Measurements from ENCODE around the gene BUB1. TPM values are rescaled to one million over a fixed set of nuclear protein-coding genes. Genes with fewer than 3 reads are reported as not detected.

The BUB1 gene
- total and polyA plus RNA-seq, 7 donors: 0.06 to 0.69 (median 0.17) TPM

DNA sequence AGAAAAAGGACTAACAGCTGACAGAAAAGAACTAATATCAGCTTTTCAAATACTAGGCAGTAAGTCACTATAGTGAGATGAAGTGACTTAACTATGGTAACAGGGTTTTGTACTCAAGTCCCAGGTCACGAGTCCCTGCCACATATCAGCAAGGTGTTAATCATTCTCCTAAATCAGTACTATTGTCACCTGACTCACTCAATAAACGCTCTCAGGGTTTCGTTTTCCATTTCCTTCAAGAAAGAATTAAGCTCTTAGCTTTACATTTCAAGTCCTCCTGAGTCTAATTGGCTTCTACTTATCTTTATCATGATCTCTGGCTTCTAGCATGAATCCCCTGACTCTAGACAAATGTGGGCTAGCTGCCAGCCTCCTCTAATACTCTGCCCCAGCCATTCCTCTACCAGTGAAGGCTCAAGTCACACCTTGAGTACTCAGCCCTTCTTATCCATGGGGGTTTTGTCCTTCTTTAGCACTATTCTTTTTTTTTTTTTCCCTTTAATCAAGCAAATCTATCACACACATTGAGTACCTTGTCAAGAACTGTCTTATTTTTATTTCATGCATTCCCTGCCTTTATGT is 20.0 kb downstream of the BUB1 start:
- intact Hi-C loops (cut with DNase I): no loop called here
- no peak overlapping the region for H3K4me3 ChIP-seq
- H3K4me1 ChIP-seq: peaks cover 15% of the 10 kb centered on the region
- TF ChIP-seq, protein P1, sequence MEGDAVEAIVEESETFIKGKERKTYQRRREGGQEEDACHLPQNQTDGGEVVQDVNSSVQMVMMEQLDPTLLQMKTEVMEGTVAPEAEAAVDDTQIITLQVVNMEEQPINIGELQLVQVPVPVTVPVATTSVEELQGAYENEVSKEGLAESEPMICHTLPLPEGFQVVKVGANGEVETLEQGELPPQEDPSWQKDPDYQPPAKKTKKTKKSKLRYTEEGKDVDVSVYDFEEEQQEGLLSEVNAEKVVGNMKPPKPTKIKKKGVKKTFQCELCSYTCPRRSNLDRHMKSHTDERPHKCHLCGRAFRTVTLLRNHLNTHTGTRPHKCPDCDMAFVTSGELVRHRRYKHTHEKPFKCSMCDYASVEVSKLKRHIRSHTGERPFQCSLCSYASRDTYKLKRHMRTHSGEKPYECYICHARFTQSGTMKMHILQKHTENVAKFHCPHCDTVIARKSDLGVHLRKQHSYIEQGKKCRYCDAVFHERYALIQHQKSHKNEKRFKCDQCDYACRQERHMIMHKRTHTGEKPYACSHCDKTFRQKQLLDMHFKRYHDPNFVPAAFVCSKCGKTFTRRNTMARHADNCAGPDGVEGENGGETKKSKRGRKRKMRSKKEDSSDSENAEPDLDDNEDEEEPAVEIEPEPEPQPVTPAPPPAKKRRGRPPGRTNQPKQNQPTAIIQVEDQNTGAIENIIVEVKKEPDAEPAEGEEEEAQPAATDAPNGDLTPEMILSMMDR (IDR thresholded peaks at IDR 0.05): no peak
- no peaks in the 10 kb centered on the region for H3K27me3 ChIP-seq (ENCODE audit: insufficient read depth in 3 of 3, low read length in 2 of 3)
- no peaks in the 10 kb centered on the region for H3K36me3 ChIP-seq (ENCODE audit: insufficient read depth in 1 of 2, low read depth in 1 of 2)
- no peaks in the 10 kb centered on the region for H3K9me3 ChIP-seq
- no peak overlapping the region for H3K27ac ChIP-seq
- DNase-seq (no peak), ATAC-seq (peak in 3 of 4 donors; percentile 58 to 89 (median 67))
- WGBS, 3 donors: 27 to 49% (median 44%) methylated on average over 3 of the region's 3 CpGs

DNA sequence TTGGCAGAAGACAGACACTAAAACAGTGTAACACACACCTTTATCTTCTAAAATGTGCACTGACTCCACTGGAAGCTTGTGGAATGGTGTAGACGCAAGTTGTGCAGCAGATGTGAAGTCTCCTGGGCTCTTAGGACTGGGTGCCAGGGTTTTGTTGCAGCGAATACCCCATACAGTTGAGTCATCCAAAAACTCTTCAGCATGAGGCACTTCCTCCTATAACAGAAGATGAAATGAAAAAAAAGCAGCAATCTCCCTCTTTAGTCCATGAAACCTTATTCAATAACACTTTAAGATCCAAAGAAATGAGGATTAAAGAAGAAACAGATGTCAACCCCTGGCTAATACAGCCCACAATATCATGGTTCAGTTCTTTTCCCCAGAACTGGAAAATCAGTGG is 22.2 kb downstream of the BUB1 start:
- intact Hi-C loops (cut with DNase I): no loop called here
- H3K4me1 ChIP-seq: peaks cover 11% of the 10 kb centered on the region
- WGBS, 3 donors: 73 to 84% (median 74%) methylated on average over 2 of the region's 2 CpGs
- no peaks in the 10 kb centered on the region for H3K9me3 ChIP-seq
- no peak overlapping the region for H3K4me3 ChIP-seq
- H3K27me3 ChIP-seq (ENCODE audit: insufficient read depth in 3 of 3, low read length in 2 of 3): no peaks in the 10 kb centered on the region
- H3K27ac ChIP-seq: no peak overlapping the region
- no peaks in the 10 kb centered on the region for H3K36me3 ChIP-seq (ENCODE audit: insufficient read depth in 1 of 2, low read depth in 1 of 2)
- DNase-seq: no peak
- no peak for ATAC-seq
- TF ChIP-seq, protein P1 (IDR thresholded peaks at IDR 0.05): no peak

DNA sequence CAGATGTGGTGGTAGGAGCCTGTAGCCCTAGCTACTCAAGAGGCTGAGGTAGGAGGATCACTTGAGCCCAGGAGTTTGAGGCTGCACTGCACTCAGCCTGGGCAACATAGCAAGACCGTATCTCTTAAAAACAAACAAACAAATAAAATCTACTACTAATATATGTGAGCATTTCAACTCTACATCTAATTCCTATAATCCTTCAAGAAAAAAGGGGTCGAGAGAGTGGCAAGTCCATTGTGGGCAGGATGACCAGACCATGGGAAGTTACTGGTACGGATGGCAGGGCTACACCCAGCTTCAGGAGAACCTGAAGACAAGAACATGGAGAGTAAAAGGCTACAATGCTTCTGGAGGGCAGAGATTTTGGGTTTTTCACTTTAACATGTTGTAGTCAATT is 24.0 kb downstream of the BUB1 start:
- H3K36me3 ChIP-seq (ENCODE audit: insufficient read depth in 1 of 2, low read depth in 1 of 2): no peaks in the 10 kb centered on the region
- no peak for DNase-seq
- TF ChIP-seq, protein P1 (IDR thresholded peaks at IDR 0.05): no peak

DNA sequence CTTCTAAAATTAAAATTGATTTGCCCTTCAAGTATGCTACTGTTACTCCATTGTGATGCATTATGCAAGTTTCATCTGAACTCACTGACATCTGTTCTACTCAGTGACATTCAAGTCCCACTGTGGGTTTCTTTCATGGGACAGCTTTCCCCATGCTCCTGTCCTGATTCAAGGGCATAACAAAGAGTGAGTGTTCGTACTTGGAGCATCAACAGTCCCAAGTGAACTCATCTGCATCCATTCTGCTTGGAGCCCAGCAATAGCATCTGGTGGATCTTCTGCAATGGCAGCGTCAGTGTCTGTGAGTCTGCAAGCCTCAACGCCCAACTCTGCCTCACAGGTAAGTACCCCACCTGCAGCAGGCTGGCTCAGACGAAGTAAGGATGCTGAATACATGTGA is 27.5 kb downstream of the BUB1 start:
- TF ChIP-seq, protein P1 (IDR thresholded peaks at IDR 0.05): no peak
- Histone ChIP-seq H3K4me3 (no peak overlapping the region), H3K27me3 (ENCODE audit: insufficient read depth in 3 of 3, low read length in 2 of 3) (no peaks in the 10 kb centered on the region), H3K9me3 (no peaks in the 10 kb centered on the region), H3K27ac (no peak overlapping the region), H3K4me1 (no peaks in the 10 kb centered on the region), H3K36me3 (ENCODE audit: insufficient read depth in 1 of 2, low read depth in 1 of 2) (no peaks in the 10 kb centered on the region)
- no peak for DNase-seq
- ATAC-seq: no peak
- intact Hi-C loops (cut with DNase I): no loop called here
- 93 to 95% (median 94%) methylated on average over 4 of the region's 4 CpGs for WGBS, 3 donors

More for the DNA sequence above, 24.0 kb downstream of the BUB1 start:
- no peak overlapping the region for H3K4me3 ChIP-seq
- H3K27me3 ChIP-seq (ENCODE audit: insufficient read depth in 3 of 3, low read length in 2 of 3): no peaks in the 10 kb centered on the region
- H3K4me1 ChIP-seq: peaks cover 10% of the 10 kb centered on the region
- 99 to 100% (median 99%) methylated on average over 3 of the region's 3 CpGs for WGBS, 3 donors
- no peaks in the 10 kb centered on the region for H3K9me3 ChIP-seq
- intact Hi-C loops (cut with DNase I): no loop called here
- ATAC-seq: no peak
- no peak overlapping the region for H3K27ac ChIP-seq

DNA sequence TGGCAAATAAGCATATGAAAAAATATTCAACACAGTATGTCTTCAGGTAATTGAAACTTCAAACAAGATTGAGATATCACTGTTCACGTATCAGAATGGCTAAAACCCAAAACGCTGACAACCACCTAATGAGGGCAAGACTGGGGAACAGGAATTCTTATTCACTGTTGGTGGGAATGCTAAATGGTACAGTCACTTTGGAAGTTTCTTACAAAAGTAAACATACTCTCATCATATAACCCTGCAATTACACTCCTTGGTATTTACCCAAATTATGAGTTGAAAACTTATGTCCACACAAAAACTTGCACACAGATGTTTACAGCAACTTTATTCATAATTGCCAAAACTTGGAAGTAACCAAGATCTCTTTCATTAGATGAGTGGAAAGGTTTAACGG is 30.1 kb downstream of the BUB1 start:
- no peak for ATAC-seq
- Histone ChIP-seq H3K27me3 (ENCODE audit: insufficient read depth in 3 of 3, low read length in 2 of 3) (no peaks in the 10 kb centered on the region), H3K9me3 (no peaks in the 10 kb centered on the region), H3K4me1 (no peaks in the 10 kb centered on the region), H3K4me3 (no peak overlapping the region), H3K27ac (no peak overlapping the region), H3K36me3 (ENCODE audit: insufficient read depth in 1 of 2, low read depth in 1 of 2) (no peaks in the 10 kb centered on the region)
- intact Hi-C loops (cut with DNase I): no loop called here
- WGBS, 3 donors: 96 to 99% (median 97%) methylated on average over 3 of the region's 3 CpGs
- TF ChIP-seq, protein P1 (IDR thresholded peaks at IDR 0.05): no peak
- DNase-seq: no peak

All from psoas muscle (tissue), 8 donors.